Panc1 (cell line): ENCODE data around the gene SEPTIN8. TPM values are rescaled to one million over a fixed set of nuclear protein-coding genes. Genes with fewer than 3 reads are reported as not detected.

ENCODE experiments used
- ATAC-seq: fragments of 200-7000 bp; cut with Tn5 transposase; 2 replicates; pipeline ENCODE4 v1.9.1; 2020; ENCODE audit warnings: mild to moderate bottlenecking, moderate library complexity
- BruUV-seq: library from RNA; stranded (reverse); fragments of 400-500 nt; replicated peaks from 2 replicates; lab custom pipeline; 2021; lab: Mats Ljungman, UMichigan
- CTCF ChIA-PET: fragments of 300-600 bp; sonication (Branson Sonifier 250); formaldehyde crosslinking; loops from one replicate; lab custom pipeline; 2022; ENCODE audit warnings: antibody characterized with exemption; lab: Charles Lee
- POLR2A ChIA-PET: fragments of 300-600 bp; sonication (Branson Sonifier 250); formaldehyde crosslinking; loops from one replicate; lab custom pipeline; 2022; ENCODE audit warnings: antibody characterized with exemption; lab: Charles Lee
- DNase-seq: peaks from one replicate; pipeline ENCODE4 v3.0.0-alpha.2; 2010; ENCODE audit warnings: low read depth, low spot score
- H3K27ac ChIP-seq: 2 replicates; pipeline ENCODE4 v1.5.1; 2011; ENCODE audit warnings: mild to moderate bottlenecking, low read length, inconsistent platforms
- H3K27me3 ChIP-seq: fragments of 200-500 bp; sonication (Bioruptor generic); 2 replicates; pipeline ENCODE4 v1.6.0; 2014; ENCODE audit warnings: low read length, inconsistent platforms; ENCODE audit not compliant: control insufficient read depth, insufficient read depth
- H3K36me3 ChIP-seq: fragments of 200-500 bp; sonication (Bioruptor generic); 2 replicates; pipeline ENCODE4 v1.5.1; 2014; ENCODE audit warnings: inconsistent platforms, mild to moderate bottlenecking, low read length, moderate library complexity; ENCODE audit not compliant: control insufficient read depth, insufficient read depth
- H3K4me1 ChIP-seq: 2 replicates; pipeline ENCODE4 v1.5.1; 2011; ENCODE audit warnings: inconsistent platforms, mild to moderate bottlenecking, low read length, moderate library complexity; ENCODE audit not compliant: control insufficient read depth, insufficient read depth
- H3K4me3 ChIP-seq, 2 experiments: 2 replicates each; pipeline ENCODE4 v1.5.1; 2011 to 2012; ENCODE audit warnings: low read depth in 2 of 2, low read length in 2 of 2, mild to moderate bottlenecking in 2 of 2, inconsistent platforms in 1 of 2, moderate library complexity in 1 of 2
- H3K9me3 ChIP-seq: fragments of 200-500 bp; sonication (Bioruptor generic); 2 replicates; pipeline ENCODE4 v1.5.1; 2014; ENCODE audit warnings: low read depth, mild to moderate bottlenecking, inconsistent platforms, low read length, moderate library complexity; ENCODE audit not compliant: control insufficient read depth, insufficient read depth
- CTCF ChIP-seq: fragments of 450-650 bp; IDR thresholded peaks from 2 replicates; pipeline ENCODE4 v1.5.1; 2017; ENCODE audit warnings: mild to moderate bottlenecking
- POLR2AphosphoS5 ChIP-seq: IDR thresholded peaks from 2 replicates; pipeline ENCODE4 v1.6.1; 2012; ENCODE audit warnings: mild to moderate bottlenecking, low read depth, low read length, moderate library complexity
- REST ChIP-seq, 2 experiments: IDR thresholded peaks; 2 replicates each; pipeline ENCODE4 v1.6.1; 2011 to 2012; ENCODE audit warnings: low read depth in 2 of 2, control low read depth in 1 of 2, low read length in 1 of 2, mild to moderate bottlenecking in 1 of 2, moderate library complexity in 1 of 2; ENCODE audit not compliant: insufficient read depth in 1 of 2
- SIN3A ChIP-seq: IDR thresholded peaks from 2 replicates; pipeline ENCODE4 v1.6.1; 2012; ENCODE audit warnings: low read depth, mild to moderate bottlenecking, low read length, moderate library complexity, borderline replicate concordance; ENCODE audit not compliant: insufficient read depth
- TCF7L2 ChIP-seq: IDR thresholded peaks from 2 replicates; pipeline ENCODE4 v1.6.1; 2011; ENCODE audit warnings: mild to moderate bottlenecking, low read depth, low read length, inconsistent platforms
- in situ Hi-C: cut with HindIII; loops from 2 replicates; pipeline ENCODE4 v1.10.0; 2016; ENCODE audit warnings: low sequenced_read_pairs, low pct_unique_long_range_greater_than_20kb
- intact Hi-C: fragments of 100-400 bp; cut with micrococcal nuclease; formaldehyde crosslinking; loops from one replicate; pipeline ENCODE4 v1.10.0; 2022; ENCODE audit not compliant: unreplicated experiment
- total RNA-seq: library from RNA; stranded (reverse); gene quantifications from one replicate; pipeline ENCODE4 v1.2.1, GENCODE V29; 2021; ENCODE audit not compliant: unreplicated experiment

The SEPTIN8 gene
- total RNA-seq, 1 experiment from 2014 or later, result 22.8 TPM

- no peaks in the 10 kb centered on the region for H3K36me3 ChIP-seq
- in situ Hi-C loops (no loop called here), intact Hi-C loops (loop anchor here (10.0 kb wide), 1 partner anchor 63 kb away; the partner anchor contains the start of gene SOWAHA)
- no peak overlapping the region for H3K27ac ChIP-seq
- TF ChIP-seq POLR2AphosphoS5 (no peak), REST (IDR thresholded peaks at IDR 0.05; ENCODE audit: insufficient read depth in 1 of 2, low read depth in 2 of 2, low read length in 1 of 2) (no peak), CTCF (no peak), SIN3A (no peak), TCF7L2 (no peak)
- H3K27me3 ChIP-seq, result no peaks in the 10 kb centered on the region
- no peak overlapping the region for H3K4me3 ChIP-seq
- no peaks in the 10 kb centered on the region for H3K4me1 ChIP-seq
- DNase-seq, result no peak
- H3K9me3 ChIP-seq, result no peaks in the 10 kb centered on the region
- no TSS peak for BruUV-seq
- POLR2A ChIA-PET, result no interaction called here
- CTCF ChIA-PET, result interaction anchor here (1.2 kb wide), 1 partner anchor 68 kb away, joined by 3 read pairs; no protein-coding TSS in a partner anchor
- ATAC-seq, result no peak
These were observed 25.0 kb downstream of the SEPTIN8 start for GRCh38 chr5:132751971-132752580.

DNA sequence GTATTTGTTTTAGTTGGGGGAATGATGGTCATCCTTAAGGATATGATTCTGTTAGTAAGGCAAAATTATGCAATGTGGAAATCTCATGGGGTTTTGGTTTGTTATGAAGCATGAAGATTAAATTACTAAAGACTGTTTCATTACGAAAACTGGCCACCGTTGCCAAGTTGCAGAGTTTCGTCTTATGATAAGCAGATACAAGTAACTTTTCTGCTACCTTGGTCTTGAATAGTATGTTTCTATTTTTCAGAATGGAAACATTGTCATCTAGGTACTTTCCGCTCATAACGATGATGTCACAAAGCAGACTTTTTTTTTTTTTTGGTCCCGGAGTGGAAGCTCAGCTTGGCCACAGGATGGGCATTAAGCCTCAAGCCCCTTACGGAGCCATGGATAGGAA, 25.6 kb downstream of the SEPTIN8 start:
- ChIA-PET CTCF (no interaction called here), POLR2A (interaction anchor here (1.1 kb wide), 1 partner anchor 14 kb away, joined by 3 read pairs; the partner anchor contains the start of gene KIF3A)
- TF ChIP-seq POLR2AphosphoS5 (no peak), CTCF (no peak)
- Histone ChIP-seq H3K4me1 (no peaks in the 10 kb centered on the region), H3K27me3 (peaks cover 2% of the 10 kb centered on the region), H3K9me3 (no peaks in the 10 kb centered on the region), H3K4me3 (no peak overlapping the region), H3K27ac (no peak overlapping the region), H3K36me3 (no peaks in the 10 kb centered on the region)
- no peak for ATAC-seq
- DNase-seq, result no peak
- in situ Hi-C loops, result no loop called here
- BruUV-seq, result no TSS peak
- intact Hi-C loops, result loop anchor here (10.0 kb wide), 1 partner anchor 63 kb away; the partner anchor contains the start of gene SOWAHA
